HUES6 (cell line): Measurements from ENCODE around the gene ZCCHC4.
"Not testable (repeated sequence)": the region's sequence is repeated elsewhere in the genome, so short reads cannot be mapped to it uniquely, and the experiment has no call there.

Experiments
- H3K27ac ChIP-seq: 2 replicates; pipeline ENCODE4 v1.7.0; 2013; ENCODE audit warnings: low read depth, mild to moderate bottlenecking, low read length, inconsistent platforms
- H3K27me3 ChIP-seq: 2 replicates; pipeline ENCODE4 v1.6.1; 2013; ENCODE audit warnings: low read length; ENCODE audit not compliant: control insufficient read depth, insufficient read depth
- H3K36me3 ChIP-seq: 2 replicates; pipeline ENCODE4 v1.6.1; 2013; ENCODE audit warnings: low read length; ENCODE audit not compliant: control insufficient read depth, insufficient read depth
- H3K4me1 ChIP-seq: 2 replicates; pipeline ENCODE4 v1.6.1; 2013; ENCODE audit warnings: low read length; ENCODE audit not compliant: control insufficient read depth, insufficient read depth
- H3K4me3 ChIP-seq: 2 replicates; pipeline ENCODE4 v1.5.1; 2013; ENCODE audit warnings: low read depth, low read length
- H3K9ac ChIP-seq: one replicate; pipeline ENCODE4 v1.6.1; 2013; ENCODE audit warnings: mild to moderate bottlenecking, low read length
- H3K9me3 ChIP-seq: 2 replicates; pipeline ENCODE4 v1.6.1; 2013; ENCODE audit warnings: low read depth, low read length; ENCODE audit not compliant: control insufficient read depth, insufficient read depth

ZCCHC4 gene

DNA sequence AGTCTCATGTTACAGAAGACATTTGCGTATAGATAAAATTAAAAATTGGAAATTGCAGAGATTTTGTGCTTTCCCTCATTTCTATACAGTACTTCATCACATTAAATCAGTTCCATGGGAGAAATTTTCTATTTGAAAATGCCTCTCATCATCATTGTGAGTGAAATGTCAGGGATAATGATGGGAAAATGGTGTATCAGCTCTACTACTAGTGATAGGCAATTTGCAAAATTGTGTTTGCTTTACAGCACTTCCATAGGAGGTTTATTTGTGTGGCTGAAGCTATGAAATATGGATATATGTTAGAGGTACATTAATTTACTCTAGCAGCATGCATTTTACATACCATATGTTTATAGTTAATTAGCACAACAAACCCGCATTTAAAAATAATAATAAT lies 43.5 kb downstream of the ZCCHC4 start:
- H3K4me3 ChIP-seq, result no peak overlapping the region
- peaks cover 6% of the 10 kb centered on the region; the same call in 1 of the 2 replicates for H3K4me1 ChIP-seq
- H3K9me3 ChIP-seq, result peaks cover 22% of the 10 kb centered on the region
- H3K27ac ChIP-seq, result no peak overlapping the region
- H3K9ac ChIP-seq, result no peak overlapping the region
- H3K36me3 ChIP-seq, result peaks cover 15% of the 10 kb centered on the region
- H3K27me3 ChIP-seq, result no peaks in the 10 kb centered on the region

DNA sequence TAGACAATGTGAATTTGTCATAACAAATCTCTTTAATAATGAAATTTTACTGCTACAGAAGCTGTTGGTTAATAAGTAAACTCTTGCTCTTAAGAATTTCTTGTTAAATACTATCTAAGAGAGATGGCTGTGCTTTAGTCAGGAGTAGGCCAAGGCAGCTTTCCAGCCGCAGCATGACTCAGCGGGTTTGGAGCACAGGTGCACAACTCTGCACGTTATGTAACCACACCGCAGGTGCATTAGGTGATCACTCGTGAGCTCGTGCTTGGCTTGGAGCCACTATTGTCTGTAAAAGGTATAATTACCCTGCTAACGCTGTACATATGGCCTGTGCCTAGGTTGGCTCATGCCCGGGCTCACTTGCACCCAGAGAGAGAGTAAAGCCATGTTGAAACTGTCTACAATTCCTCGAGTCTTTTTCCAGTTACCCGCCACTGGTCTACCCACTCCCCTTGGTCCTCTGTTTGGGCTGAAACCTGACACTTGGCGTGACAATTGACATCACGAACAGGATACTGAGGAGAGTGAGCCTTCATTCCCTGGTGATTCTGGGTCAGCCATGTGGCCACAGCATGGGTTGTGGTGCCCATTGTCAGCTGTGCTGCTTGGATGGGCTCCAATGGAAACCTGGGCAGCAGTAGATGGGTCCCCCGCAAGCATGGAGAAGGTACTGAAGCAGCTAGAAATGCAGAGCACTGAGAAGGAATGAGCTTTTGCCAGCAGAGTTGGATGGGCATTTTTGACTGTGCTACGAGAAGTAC lies 46.1 kb downstream of the ZCCHC4 start:
- Histone ChIP-seq H3K27ac (no peak overlapping the region), H3K9ac (no peak overlapping the region), H3K9me3 (peaks cover 27% of the 10 kb centered on the region), H3K36me3 (peaks cover 21% of the 10 kb centered on the region), H3K4me3 (no peak overlapping the region), H3K4me1 (no peaks in the 10 kb centered on the region), H3K27me3 (no peaks in the 10 kb centered on the region)

DNA sequence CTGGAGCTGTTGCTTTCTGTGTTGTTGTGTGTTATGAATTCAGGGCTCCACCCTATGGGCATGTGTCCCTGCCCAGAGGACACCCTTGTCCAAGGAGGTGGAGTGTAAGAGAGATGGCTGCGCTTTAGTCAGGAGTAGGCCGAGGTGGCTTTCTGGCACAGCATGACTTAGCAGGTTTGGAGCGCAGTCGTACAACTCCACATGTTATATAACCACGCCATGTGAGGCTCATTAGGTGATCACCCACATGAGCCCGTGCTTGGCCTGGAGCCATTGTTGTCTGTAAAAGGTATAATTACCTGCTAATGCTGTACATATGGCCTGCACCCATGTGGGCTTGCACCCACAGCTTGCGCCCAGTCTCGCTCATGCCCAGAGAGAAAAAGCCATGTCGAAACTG lies 48.7 kb downstream of the ZCCHC4 start:
- Histone ChIP-seq H3K27ac (no peak overlapping the region), H3K9me3 (peaks cover 27% of the 10 kb centered on the region), H3K36me3 (peaks cover 31% of the 10 kb centered on the region), H3K9ac (no peak overlapping the region), H3K4me1 (no peaks in the 10 kb centered on the region), H3K27me3 (no peaks in the 10 kb centered on the region), H3K4me3 (no peak overlapping the region)

DNA sequence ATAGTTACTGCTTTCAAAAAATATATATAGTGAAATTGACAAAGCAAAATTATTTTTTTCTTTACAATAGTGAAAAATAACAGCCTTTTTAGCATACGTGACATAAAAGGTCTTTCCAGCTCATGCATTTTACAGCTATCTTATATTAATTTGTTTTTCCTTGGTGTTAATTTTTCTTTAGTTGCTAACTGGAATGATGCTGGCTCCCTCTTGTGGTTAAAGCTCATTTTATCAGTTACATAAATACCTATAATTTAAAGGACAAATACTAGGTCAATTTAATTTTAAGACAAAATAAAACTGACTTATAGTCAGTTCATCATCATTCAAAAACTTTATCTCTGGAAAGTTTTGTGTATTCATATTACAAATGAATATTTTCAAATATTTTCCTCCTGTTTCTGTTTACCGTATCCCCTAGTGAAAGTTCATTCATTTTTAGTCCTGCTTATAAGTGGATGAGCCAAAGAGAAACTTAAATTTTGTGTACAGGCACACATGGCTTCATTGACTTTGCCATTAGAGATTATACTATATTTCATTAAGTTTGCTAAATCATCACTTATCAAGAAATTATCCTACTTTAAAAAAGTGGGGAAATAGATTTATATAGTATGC lies 54.5 kb downstream of the ZCCHC4 start:
- Histone ChIP-seq H3K36me3 (peaks cover 12% of the 10 kb centered on the region), H3K9me3 (no peaks in the 10 kb centered on the region), H3K27ac (no peak overlapping the region), H3K4me3 (no peak overlapping the region), H3K9ac (no peak overlapping the region), H3K4me1 (peaks cover 11% of the 10 kb centered on the region), H3K27me3 (no peaks in the 10 kb centered on the region)

DNA sequence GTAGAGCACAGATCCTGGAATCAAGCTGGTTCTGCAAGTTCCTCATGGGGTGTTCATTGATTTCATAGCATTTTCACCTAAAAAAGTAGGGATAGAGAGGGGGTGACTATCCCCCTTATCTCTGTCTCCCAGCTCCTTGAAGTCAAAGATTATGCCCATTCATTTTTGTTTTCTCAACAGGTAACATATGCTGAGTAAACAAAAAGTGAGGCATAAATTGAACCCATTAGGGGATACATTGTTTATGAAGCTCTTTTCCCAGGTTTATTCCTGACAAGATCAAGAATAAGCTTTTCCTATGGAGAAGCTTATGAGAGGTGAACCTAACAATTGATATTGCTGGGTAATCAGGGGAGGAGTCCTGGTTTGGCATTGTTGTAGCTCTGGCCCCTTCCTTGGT lies 55.3 kb downstream of the ZCCHC4 start:
- no peak overlapping the region for H3K9ac ChIP-seq
- peaks cover 10% of the 10 kb centered on the region for H3K36me3 ChIP-seq
- H3K4me3 ChIP-seq, result no peak overlapping the region
- H3K27ac ChIP-seq, result no peak overlapping the region
- no peaks in the 10 kb centered on the region for H3K9me3 ChIP-seq
- H3K27me3 ChIP-seq, result no peaks in the 10 kb centered on the region
- peaks cover 11% of the 10 kb centered on the region for H3K4me1 ChIP-seq

DNA sequence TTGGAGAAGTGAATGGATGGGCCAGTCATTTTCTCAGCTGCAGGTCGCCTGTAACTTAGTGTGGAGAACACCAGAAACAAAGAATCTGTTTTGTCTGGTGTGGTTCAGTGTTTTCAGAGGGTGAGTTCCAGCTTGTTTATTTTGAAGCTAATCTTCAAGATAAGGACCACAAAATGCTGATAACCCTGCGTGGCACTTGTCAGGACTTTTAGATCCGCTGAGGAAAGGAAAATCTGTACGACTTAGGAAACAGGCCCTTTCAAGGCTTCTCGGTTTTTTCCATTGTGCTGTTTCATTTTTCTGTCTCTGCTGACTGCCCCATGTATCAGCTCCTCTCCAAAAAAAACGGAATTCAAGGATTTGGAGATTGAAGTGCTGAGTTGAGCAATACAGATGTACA lies 55.7 kb downstream of the ZCCHC4 start:
- no peaks in the 10 kb centered on the region for H3K27me3 ChIP-seq
- no peak overlapping the region for H3K9ac ChIP-seq
- no peaks in the 10 kb centered on the region for H3K9me3 ChIP-seq
- peaks cover 13% of the 10 kb centered on the region for H3K36me3 ChIP-seq
- H3K4me3 ChIP-seq, result no peak overlapping the region
- no peak overlapping the region for H3K27ac ChIP-seq
- peaks cover 11% of the 10 kb centered on the region for H3K4me1 ChIP-seq

DNA sequence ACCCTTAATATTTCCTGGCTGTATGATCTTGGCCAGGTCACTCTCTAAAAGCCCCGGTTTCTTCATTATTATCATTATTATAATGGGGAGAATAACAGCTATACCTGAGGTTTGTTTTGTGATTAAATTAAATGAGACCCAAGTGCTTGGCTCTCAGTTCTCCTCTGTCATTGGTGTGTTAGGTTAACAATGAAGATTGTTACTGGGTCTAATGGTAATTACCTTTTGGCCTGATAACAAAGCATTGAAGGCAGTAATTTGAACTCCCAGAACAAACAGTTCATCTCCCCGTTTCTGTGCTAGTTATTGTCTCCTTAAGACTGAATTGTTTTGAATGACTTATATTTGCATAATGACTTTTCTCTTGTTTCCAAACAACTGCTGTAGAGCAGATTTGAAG lies 57.7 kb downstream of the ZCCHC4 start:
- Histone ChIP-seq H3K36me3 (peaks cover 5% of the 10 kb centered on the region), H3K27ac (peak overlapping the region; percentile 53; the same call in 1 of the 2 replicates), H3K9ac (no peak overlapping the region), H3K27me3 (no peaks in the 10 kb centered on the region), H3K4me3 (no peak overlapping the region), H3K9me3 (no peaks in the 10 kb centered on the region), H3K4me1 (peaks cover 16% of the 10 kb centered on the region)

DNA sequence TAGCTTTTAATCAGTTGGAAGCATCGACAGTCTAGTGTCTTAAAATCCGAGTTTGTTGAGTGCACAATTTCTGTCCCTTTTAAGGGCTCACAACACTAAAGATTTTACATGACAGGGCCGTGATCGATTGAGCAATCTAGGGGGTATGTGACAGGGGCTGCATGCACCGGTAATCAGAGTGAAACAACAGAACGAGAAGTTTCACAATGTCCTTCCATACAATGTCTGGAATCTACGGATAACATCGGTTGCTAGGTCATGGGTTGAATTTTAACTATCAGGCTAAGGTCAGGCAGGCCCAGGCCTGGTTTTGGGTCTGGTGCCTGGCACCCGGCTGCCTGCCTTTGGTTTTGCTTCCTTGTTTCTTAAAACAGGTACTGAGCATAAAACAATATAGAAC lies 60.0 kb downstream of the ZCCHC4 start:
- not testable (repeated sequence) for H3K9me3 ChIP-seq, H3K27me3 ChIP-seq, H3K36me3 ChIP-seq, H3K4me3 ChIP-seq, H3K9ac ChIP-seq, H3K27ac ChIP-seq
- H3K4me1 ChIP-seq, result peaks cover 21% of the 10 kb centered on the region

DNA sequence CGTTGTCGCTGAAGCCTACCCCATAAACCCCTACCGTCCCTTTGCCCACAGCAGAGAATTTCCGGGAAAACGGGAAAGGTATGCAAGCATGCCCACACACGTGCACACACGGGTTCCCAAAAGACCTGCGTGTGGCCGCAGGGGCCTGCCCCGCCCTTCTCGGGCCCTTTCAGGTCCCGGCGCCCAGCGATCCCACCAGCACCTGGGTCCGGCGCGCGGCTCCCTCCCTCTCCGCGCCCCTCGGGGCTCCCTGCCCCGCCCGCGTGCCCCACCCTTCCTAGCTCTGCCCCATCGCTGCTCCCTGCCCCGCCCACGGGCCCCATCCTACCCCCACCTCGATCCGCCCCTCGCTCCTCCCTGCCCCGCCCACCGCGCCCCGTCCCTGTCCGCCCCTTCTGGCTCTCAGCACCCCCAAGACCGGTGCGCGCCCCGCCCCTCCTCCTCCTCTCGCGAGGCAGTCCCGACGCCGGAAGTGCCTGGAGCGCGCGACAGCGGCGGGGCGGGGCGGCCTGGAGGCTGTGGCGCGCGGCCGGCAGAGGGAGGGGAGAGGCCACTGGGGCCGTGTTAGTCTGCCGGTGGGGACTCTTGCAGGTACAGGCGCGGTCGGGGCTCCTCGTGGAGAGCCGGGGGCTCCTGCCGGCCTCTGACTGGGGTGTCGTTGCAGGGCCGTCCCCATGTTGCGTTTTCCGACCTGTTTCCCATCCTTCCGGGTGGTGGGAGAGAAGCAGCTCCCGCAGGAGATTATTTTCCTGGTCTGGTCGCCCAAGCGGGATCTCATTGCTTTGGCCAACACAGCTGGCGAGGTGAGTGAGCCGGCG lies 64.4 kb downstream of the ZCCHC4 start, which contains the start of gene ANAPC4:
Gene ANAPC4 (plus strand): TSS at position 510 of the 818 bp plus-strand sequence. CDS start 165 bp downstream, at position 675.
- Histone ChIP-seq H3K27me3 (no peaks in the 10 kb centered on the region), H3K9ac (peak within 1 kb of the TSS; percentile 77), H3K36me3 (peaks cover 25% of the 10 kb centered on the region), H3K27ac (peak within 1 kb of the TSS; percentile 36), H3K4me1 (peaks cover 20% of the 10 kb centered on the region), H3K4me3 (peak within 1 kb of the TSS; percentile 95), H3K9me3 (no peaks in the 10 kb centered on the region)

DNA sequence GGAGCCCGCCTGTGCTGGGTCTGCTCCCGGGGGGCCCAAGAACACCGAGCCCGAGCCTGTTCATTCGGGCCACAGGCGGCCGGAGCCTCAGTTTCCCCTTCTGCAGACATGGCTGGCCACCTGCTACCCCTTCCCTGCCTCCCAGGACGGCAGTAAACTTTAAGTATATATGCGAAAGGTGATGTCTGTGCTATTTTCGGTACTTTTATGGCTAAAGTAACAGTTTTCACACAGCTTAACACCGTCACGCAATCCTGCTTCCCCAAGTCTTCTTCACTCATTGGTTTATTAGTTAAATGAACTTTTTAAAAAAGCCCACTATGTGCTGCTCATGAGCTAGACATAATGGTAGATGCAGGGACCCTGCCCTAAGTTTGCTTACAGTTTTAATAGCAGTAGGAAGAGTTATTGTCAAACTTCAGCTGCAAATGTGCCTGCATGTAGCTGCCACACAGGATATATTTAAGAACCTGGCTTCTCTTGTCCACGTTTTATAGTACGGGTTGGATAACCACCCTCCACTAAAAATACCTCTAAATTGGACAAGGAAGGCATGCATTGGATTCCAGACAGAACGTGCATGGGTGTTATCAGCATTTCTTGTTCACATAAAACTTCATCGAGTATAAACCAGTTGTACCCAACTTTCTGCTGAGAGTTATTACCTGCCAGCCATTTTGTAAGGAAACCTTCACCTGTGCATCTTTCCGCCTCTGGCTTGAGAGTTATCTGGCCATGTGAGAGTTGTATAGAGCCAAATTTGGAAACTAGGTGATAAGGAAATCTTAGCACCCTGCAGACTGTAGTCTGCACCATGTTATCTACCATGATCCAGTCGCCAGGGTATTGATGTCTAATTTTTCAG lies 65.2 kb downstream of the ZCCHC4 start:
- peak overlapping the region; percentile 95 for H3K4me3 ChIP-seq
- no peaks in the 10 kb centered on the region for H3K9me3 ChIP-seq
- peak overlapping the region; percentile 77 for H3K9ac ChIP-seq
- H3K4me1 ChIP-seq, result peaks cover 20% of the 10 kb centered on the region
- peaks cover 29% of the 10 kb centered on the region for H3K36me3 ChIP-seq
- peak overlapping the region; percentile 36 for H3K27ac ChIP-seq
- H3K27me3 ChIP-seq, result no peaks in the 10 kb centered on the region
